DLD1 (cell line): ENCODE results near the gene CSNK1G2.

Experiments used
- in situ Hi-C: cut with HindIII; loops from 2 replicates; pipeline ENCODE4 v1.10.0; 2017; ENCODE audit warnings: low sequenced_read_pairs

Gene CSNK1G2

DNA sequence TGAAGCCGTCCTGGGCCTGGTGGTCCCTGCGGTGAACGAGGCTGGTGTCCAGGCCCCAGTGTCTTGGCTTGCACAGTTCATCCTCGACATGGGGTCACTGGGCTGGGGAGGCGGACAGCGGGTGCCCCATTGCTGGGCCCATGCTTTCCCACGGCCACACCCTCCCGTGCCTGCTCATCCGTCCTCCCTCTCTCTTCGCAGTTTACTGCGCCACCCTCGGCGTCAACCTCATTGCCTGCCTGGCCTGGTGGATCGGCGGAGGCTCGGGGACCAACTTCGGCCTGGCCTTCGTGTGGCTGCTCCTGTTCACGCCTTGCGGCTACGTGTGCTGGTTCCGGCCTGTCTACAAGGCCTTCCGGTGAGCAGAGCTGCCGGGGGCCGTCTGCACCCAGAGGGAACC, 23.0 kb upstream of the CSNK1G2 start:
- in situ Hi-C loops = no loop called here

DNA sequence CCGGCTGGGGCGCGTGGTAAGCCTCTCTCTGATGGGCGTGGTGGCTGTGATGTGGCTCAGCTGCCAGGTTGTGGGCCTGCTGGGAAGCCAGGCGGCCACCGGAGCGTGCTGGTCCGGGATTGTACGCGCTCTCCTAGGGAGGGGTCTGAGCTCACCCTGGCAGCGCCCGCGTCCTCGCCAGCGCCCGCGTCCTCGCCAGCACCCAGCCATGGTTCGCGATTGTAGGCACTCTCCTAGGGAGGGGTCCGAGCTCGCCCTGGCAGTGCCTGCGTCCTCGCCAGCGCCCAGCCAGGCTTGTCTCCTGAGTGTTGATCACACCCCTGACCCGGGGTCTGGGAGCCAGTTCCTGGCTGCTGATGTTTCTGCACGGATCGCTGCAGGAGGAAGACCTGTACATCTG, 22.0 kb upstream of the CSNK1G2 start:
- in situ Hi-C loops = no loop called here

DNA sequence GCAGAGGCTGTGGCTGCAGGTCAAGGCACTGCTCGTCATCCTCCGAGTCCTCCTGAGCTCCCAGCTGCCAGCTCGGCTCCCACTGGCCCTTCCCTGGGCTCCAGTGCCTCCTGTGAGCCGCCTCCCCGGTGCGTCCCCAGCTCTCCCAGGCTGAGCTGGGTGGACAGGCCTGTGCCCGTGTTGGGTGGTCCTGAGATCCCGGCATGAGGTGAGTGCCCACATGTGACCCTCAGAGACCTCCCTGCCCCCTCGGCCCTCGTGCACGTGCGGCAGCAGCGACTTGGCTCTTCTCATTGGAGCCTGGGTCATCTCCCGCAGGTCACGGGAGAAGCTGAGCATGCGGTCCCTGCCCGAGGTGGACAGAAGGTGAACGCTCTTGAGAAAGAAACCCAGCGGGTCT, 20.3 kb upstream of the CSNK1G2 start:
- in situ Hi-C loops = no loop called here

DNA sequence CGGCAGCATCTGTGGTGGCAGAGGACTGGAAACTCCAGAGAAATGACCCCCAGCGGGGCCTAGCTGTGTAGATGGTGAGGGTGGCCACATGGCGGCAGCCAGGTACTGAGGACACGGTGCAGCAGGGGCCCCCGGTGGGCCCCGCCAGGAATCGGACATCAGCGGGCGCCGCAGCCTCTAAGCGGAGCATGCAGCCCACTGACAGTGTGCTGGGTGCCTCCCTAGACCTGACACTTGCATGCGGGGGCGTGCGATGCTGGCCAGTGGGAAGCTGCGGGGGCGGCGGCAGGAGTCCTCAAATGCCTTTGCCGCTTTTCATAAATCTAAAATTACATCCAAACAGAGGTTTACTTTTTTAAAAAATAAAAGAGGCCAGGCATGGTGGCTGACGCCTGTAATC, 19.6 kb upstream of the CSNK1G2 start:
- in situ Hi-C loops = no loop called here

DNA sequence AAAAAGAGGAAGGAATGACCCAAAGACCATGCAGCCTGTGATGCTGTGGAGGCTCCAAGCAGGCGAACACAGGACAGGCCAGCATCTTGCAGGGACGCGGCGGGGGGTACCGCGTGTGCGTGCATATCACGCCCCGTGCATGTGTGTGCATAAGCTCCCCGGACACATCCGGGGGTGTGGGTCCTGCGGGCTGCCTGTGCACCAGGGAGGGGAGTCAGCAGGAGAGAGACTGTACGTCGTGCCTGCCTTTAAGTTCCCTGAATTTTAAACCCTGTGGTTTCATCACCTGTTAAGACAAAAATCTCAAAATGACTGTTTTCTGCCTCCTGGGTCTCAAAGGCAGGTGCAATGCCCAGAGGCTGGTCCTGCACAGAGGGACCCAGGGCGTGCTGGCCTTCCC, 19.1 kb upstream of the CSNK1G2 start:
- in situ Hi-C loops = no loop called here

DNA sequence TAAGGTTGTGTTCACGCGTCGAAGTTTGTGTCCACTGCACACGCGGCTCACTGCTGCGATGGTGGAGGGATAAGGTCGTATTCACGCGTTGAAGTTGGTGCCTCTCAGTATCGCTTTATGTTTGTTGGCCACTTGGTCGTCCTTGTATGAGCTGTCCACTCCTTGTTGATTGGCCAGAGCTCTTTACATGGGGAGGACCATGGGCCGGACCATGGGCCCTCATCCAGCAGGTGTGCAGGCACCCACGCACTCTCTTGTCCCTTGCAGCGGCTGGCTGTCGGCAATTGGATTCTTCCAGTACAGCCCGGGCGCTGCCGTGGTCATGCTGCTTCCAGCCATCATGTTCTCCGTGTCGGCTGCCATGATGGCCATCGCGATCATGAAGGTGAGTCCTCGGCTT, 18.2 kb upstream of the CSNK1G2 start:
- in situ Hi-C loops = no loop called here

DNA sequence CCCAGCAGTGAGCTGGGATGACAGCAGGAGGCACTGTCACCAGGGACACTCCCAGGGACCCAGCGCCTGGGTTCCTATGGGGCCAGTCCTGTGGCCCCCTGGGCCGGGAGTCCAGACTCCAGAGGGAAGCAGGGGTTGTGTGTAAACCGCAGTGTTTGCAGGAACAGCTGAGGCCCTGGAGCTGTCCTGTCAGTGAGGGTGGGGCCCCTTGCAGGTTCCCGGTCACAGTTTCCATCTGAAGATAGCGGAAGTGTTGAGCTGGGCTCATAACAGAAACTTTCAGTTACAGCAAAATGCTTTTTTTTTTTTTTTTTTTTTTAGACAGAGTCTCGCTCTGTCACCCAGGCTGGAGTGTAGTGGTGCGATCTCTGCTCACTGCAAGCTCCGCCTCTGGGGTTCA, 17.7 kb upstream of the CSNK1G2 start:
- in situ Hi-C loops = no loop called here

DNA sequence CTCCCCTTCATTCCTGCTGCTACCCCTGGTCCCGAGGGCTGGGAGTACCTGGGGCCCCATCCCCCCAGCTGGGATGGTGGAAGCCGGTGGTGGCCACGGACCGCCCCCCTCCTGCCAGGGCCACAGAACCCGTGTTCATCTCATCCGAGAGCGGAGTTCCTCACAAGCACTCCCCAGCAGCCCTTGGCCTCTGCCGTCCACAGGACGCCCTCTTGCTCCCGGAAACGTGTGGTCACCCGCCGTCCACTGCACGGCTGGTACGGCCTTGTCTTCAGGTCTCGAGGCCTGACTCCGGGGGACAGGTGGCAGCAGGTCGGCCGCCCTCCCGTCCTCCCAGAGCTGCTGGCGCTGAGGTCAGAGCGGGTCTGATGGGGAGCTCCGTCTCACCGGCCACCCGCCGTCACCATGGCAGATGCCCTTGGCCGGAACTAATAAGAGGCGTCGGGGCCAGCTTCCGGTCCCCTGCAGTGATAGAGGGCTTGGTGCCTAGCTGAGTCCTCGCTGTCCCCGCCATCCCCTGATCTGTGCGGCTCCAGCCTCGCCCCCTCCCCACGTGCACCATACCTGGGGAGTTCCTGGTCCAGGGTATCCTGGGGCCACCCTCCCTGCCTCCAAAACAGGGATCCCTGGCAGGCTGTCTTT, 16.5 kb upstream of the CSNK1G2 start:
- in situ Hi-C loops = no loop called here

DNA sequence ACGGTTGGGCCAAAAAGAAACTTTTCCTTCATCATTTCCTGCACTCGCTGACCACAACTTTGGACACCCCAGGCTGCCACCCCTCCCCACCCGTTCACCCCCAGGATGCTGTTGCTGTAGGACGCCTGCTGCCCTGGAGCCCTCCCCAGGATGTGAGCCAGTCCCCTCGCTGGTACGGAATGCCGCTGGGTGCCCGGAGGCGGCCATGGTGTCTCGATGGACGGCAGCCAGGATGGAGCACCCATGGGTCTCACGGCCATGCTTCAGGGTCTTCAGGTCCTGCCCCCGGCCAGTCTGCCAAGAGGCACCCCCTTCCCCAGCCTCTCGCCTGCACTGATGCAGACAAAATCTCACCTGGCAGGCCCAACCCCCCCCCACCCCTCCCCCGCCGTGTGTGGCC, 15.4 kb upstream of the CSNK1G2 start:
- in situ Hi-C loops = no loop called here

DNA sequence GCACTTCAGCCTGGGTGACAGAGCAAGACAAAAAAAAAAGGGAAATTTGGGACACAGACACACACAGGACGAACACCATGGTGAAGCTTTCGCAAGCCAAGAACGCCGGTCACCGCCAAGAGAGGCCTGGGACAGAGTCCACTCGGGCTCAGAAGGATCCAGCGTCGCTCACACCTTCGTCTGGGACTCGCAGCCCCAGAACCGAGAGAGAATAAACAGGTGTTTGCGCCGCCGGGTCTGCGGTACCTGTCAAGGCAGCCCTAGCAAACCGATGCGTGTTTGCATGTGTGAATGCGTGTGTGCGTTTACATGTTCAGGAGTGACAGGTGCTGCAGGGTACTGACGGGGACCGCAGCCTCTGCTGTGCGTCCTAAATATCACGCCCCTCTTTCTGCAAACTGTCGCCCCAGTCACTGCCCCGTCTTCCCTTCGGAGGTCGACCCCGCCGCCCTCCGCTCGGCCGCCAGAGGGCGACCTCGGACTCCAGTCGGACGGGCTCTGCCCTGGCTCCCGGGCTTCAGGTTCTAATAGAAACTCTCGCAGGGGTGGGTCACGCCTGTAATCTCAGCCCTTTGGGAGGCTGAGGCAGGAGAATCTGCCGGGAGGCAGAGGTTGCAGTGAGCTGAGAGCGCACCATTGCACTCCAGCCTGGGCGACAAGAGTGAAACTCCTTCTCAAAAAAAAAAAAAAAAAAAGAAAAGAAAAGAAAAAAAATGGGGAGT, 11.8 kb upstream of the CSNK1G2 start:
- in situ Hi-C loops = no loop called here

DNA sequence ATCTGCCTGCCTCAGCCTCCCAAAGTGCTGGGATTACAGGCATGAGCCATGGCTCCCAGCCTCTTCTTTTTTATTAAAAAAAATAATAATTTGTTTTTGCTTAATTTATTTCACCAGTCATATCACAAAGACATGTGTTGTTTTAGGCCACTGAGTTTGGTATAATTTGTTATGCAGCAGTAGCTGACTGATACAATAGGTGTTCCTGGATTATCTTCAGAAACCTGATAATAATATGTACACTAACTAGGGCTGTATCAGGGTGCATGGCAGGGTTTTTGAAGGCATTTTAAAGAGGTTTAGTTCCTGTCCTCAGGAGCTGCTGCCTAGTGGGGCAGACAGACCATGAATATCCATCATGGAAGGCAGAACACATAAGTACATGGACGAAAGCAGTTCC, 9.5 kb upstream of the CSNK1G2 start:
- in situ Hi-C loops = no loop called here

DNA sequence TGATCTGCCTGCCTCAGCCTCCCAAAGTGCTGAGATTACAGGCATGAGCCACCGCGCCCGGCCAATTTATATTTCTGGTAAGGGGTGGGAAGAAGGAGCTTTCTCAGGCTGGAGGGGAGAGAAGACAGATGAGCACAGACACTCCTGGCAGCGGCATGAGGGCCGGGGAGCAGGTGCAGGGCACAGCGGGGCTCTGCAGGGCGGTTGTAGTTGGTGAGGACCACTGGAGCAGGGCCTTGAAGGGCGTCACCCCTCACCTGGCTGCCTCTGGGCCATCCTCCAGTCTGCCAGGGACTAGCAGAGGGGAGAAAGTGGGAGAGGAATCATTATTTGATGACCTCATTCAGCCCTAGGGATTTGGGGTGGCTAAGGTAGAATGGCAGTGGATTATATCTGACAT, 8.6 kb upstream of the CSNK1G2 start:
- in situ Hi-C loops = no loop called here

DNA sequence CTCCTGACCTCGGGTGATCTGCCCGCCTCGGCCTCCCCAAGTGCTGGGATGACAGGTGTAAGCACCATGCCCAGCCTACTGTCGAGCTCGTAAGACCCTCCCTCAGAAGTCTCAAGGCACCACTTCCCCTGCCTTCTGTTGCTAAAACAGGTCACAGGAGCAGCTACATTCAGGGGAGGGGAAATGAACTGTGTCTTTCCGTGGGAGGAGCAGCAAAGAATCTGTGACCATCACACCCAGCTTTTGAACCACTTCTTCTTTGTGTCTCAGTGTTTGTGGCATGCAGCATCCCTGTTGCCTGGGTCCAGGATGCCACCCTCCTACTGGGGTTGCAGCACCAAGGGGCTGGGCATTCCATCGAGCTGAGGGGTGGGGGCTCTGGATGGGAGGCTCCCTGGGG, 7.7 kb upstream of the CSNK1G2 start:
- in situ Hi-C loops = no loop called here

DNA sequence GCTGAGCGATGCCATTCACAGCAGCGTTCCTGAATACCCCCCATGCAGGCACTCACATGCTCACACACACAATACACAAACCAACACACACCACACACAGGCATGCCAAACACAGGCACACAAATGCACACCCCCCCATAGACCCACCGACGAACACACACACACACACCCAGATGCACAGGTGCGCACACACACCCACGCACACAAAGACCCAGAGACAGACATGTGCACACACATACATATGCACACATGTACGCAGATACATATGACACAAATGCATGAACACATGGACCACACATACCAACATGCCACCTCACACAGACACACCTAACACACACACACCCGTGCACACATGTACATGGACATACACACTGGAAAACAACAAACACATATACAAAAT, 7.0 kb upstream of the CSNK1G2 start:
- in situ Hi-C loops = no loop called here

DNA sequence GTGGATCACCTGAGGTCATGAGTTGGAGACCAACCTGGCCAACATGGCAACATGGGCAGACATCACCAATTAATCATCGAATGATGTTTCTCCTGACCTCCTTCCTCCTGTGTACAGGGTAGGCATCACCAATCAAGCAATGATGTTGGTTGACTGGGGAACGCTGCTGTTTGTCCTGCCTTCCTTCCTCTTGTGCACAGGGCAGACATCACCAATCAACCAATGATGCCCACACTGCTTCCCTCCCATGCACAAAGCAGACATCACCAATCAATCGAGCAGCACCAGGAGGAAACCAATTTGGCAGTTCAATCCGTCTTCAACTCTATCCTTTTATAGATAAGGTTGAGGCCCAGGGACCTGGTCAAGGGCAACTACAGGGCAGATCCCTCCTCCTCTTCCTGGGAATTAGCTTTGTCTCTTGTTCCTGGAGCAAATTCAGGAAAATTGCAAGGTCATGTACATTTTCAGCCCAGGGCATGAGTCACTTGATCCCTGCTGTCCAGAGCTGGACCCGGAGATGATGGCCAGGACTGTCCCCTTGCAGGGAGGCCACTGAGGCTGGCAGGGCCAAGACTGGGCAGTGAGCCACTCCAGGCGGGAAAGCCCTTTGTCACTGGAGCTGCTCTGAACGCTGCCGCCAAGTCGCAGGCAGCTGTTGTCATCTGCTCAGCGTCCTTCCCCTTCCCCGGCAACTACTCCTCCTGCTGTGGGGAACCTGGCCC, 5.3 kb upstream of the CSNK1G2 start:
- in situ Hi-C loops = no loop called here

DNA sequence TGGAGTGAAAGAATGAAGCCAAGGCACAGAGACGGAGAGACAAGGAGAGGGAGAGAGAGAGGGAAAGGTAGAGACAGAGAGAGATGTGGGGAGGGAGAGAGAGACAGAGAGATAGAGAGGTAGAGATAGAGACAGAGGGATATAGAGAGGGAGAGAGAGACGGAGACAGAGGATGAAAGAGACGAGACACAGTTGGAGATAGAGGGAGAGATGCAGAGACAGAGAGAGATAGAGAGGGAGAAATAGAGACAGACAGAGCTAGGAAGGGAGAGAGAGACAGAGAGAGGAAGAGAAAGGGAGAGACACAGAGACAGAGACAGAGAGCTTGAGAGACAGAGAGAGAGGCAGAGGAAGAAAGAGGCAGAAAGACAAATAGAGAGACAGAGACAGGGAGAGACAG, 4.5 kb upstream of the CSNK1G2 start:
- in situ Hi-C loops = no loop called here

DNA sequence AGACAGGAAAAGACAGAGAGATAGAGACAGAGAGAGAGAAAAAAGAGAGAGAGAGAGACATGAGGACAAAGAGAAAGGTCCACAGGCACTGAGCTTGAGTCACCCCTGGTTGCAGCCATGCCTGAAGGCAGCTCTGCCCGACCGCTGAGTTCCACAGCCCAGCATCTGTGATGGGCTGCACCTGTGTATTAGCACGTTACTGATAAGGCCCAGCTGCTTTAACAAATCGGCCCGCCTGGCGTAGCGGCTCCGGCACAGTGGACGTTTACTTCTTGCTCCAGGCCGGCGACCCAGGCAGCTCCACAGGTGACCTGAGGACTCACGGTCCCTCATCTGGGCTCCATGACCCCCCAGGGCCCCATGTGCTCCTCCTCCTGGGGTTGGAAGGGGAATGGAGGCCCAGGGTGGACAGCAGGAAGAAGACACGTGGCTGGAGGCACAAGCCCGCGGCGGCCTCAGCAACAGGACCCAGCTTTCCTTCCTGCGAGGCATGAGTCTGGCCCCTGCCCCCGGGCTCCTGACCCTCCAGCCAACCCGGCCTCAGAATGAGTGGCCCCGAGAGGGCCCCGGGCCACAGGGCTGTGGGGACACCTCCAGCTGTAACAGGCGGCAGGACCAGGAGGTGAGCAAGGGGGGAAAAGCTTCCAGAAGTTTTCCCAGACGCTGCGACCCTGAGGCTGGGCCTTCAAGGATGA, 3.9 kb upstream of the CSNK1G2 start:
- in situ Hi-C loops = no loop called here

DNA sequence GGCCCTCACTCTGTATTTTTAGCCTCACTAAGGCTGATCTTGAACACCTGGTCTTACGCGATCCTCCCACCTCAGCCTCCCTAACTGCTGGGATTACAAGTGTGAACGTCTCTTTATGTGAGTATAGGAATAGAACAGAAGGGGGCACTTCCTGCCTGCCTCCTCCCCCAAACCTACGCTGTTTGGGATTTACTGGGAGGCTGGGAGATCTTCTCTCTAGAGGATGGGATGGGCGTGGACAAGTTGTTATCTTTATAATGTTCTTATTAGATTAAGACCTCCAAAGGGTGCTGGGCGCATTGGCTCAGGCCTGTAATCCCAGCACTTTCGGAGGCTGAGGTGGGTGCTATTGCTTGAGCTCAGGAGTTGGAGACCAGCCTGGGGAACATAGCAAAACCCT, 2.9 kb upstream of the CSNK1G2 start:
- in situ Hi-C loops = no loop called here

DNA sequence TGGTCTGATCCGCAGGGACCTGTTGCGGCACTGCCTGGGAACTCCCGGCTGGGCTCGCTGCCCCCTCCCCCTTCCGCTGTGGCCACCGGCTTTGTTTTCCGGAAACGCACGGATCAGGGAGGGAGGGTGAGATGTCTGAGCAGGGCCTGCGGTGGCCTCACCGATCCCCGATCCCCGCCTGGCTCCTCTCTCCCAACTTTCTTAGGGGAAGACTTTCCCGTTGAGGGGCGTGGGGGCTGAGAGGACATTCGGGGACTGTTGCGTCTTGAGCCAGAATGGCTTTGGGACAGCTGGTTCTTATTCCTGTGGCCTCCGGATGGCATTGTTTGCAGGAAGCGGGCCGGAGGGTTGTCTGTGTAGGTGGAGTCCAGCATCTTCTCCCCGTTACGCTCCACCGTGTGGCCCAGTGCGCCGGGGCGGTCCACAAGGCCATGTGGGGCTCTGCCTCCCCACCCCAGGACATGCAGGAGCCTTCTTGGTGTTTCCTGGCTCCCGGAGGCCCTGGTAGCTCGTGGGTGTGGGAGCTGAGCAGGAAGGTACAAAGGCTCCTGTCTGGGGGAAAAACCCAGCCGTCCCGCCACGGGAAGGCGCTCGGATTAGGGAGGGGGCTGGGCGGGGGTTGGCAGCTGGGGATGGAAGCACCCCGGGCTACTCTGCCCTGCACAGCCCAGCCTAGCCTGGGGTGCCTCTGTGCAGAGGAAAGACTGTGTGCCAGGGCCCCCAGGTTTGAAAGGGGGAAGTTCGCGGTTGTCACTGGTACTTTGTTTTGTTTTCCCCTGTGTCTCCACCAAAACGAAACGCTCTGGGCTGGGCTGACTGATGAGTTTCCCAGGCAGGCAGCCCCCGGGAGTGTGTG, 1.3 kb downstream of the CSNK1G2 start:
- in situ Hi-C loops = no loop called here

DNA sequence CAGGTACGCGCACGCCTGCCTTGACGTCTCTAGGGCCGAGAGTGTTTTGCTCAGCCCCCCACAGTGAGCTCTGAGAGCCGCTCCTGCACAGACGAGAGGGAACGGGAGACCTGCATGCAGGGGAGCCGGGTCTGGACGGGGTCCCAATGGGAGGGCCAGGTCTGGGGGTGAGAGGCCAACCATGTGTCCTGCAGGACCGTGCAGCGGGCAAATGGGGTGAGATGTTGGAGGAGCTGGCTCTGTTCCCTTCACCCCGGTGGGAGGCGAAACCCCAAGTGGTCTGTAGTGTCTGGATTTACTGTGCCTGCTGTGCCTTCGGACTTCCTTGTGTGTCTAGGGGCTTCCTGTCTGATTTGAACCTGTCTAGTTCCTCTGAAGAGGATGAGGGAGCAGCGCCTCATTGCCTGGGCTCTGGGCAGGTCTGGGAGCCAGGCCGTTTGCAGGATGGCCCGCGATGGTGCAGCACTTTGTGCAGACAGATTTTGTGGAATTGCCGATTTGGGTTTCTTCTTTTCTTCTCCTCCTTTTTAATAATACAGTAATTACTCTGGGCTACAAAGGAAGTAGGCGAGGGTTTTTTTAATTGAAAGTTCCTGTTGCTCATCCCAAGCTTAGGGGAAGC, 2.1 kb downstream of the CSNK1G2 start:
- in situ Hi-C loops = no loop called here
